Panc1 (cell line): Measurements from ENCODE around the gene IRAK4. TPM values are rescaled to one million over a fixed set of nuclear protein-coding genes. Genes with fewer than 3 reads are reported as not detected.

Experiments
- ATAC-seq: fragments of 200-7000 bp; cut with Tn5 transposase; 2 replicates; pipeline ENCODE4 v1.9.1; 2020; ENCODE audit warnings: mild to moderate bottlenecking, moderate library complexity
- BruUV-seq: library from RNA; stranded (reverse); fragments of 400-500 nt; replicated peaks from 2 replicates; lab custom pipeline; 2021; lab: Mats Ljungman, UMichigan
- CTCF ChIA-PET: fragments of 300-600 bp; sonication (Branson Sonifier 250); formaldehyde crosslinking; loops from one replicate; lab custom pipeline; 2022; ENCODE audit warnings: antibody characterized with exemption; lab: Charles Lee
- POLR2A ChIA-PET: fragments of 300-600 bp; sonication (Branson Sonifier 250); formaldehyde crosslinking; loops from one replicate; lab custom pipeline; 2022; ENCODE audit warnings: antibody characterized with exemption; lab: Charles Lee
- DNase-seq: peaks from one replicate; pipeline ENCODE4 v3.0.0-alpha.2; 2010; ENCODE audit warnings: low read depth, low spot score
- H3K27ac ChIP-seq: 2 replicates; pipeline ENCODE4 v1.5.1; 2011; ENCODE audit warnings: mild to moderate bottlenecking, low read length, inconsistent platforms
- H3K27me3 ChIP-seq: fragments of 200-500 bp; sonication (Bioruptor generic); 2 replicates; pipeline ENCODE4 v1.6.0; 2014; ENCODE audit warnings: low read length, inconsistent platforms; ENCODE audit not compliant: control insufficient read depth, insufficient read depth
- H3K36me3 ChIP-seq: fragments of 200-500 bp; sonication (Bioruptor generic); 2 replicates; pipeline ENCODE4 v1.5.1; 2014; ENCODE audit warnings: inconsistent platforms, mild to moderate bottlenecking, low read length, moderate library complexity; ENCODE audit not compliant: control insufficient read depth, insufficient read depth
- H3K4me1 ChIP-seq: 2 replicates; pipeline ENCODE4 v1.5.1; 2011; ENCODE audit warnings: inconsistent platforms, mild to moderate bottlenecking, low read length, moderate library complexity; ENCODE audit not compliant: control insufficient read depth, insufficient read depth
- H3K4me3 ChIP-seq, 2 experiments: 2 replicates each; pipeline ENCODE4 v1.5.1; 2011 to 2012; ENCODE audit warnings: low read depth in 2 of 2, low read length in 2 of 2, mild to moderate bottlenecking in 2 of 2, inconsistent platforms in 1 of 2, moderate library complexity in 1 of 2
- H3K9me3 ChIP-seq: fragments of 200-500 bp; sonication (Bioruptor generic); 2 replicates; pipeline ENCODE4 v1.5.1; 2014; ENCODE audit warnings: low read depth, mild to moderate bottlenecking, inconsistent platforms, low read length, moderate library complexity; ENCODE audit not compliant: control insufficient read depth, insufficient read depth
- POLR2AphosphoS5 ChIP-seq: IDR thresholded peaks from 2 replicates; pipeline ENCODE4 v1.6.1; 2012; ENCODE audit warnings: mild to moderate bottlenecking, low read depth, low read length, moderate library complexity
- SIN3A ChIP-seq: IDR thresholded peaks from 2 replicates; pipeline ENCODE4 v1.6.1; 2012; ENCODE audit warnings: low read depth, mild to moderate bottlenecking, low read length, moderate library complexity, borderline replicate concordance; ENCODE audit not compliant: insufficient read depth
- TCF7L2 ChIP-seq: IDR thresholded peaks from 2 replicates; pipeline ENCODE4 v1.6.1; 2011; ENCODE audit warnings: mild to moderate bottlenecking, low read depth, low read length, inconsistent platforms
- in situ Hi-C: cut with HindIII; loops from 2 replicates; pipeline ENCODE4 v1.10.0; 2016; ENCODE audit warnings: low sequenced_read_pairs, low pct_unique_long_range_greater_than_20kb
- intact Hi-C: fragments of 100-400 bp; cut with micrococcal nuclease; formaldehyde crosslinking; loops from one replicate; pipeline ENCODE4 v1.10.0; 2022; ENCODE audit not compliant: unreplicated experiment
- total RNA-seq: library from RNA; stranded (reverse); gene quantifications from one replicate; pipeline ENCODE4 v1.2.1, GENCODE V29; 2021; ENCODE audit not compliant: unreplicated experiment
- TF ChIP-seq, protein P1 (sequence below), 2 experiments: IDR thresholded peaks; 2 replicates each; pipeline ENCODE4 v1.6.1; 2011 to 2012; ENCODE audit warnings: low read depth in 2 of 2, control low read depth in 1 of 2, low read length in 1 of 2, mild to moderate bottlenecking in 1 of 2, moderate library complexity in 1 of 2; ENCODE audit not compliant: insufficient read depth in 1 of 2
- TF ChIP-seq, protein P2 (sequence below): fragments of 450-650 bp; IDR thresholded peaks from 2 replicates; pipeline ENCODE4 v1.5.1; 2017; ENCODE audit warnings: mild to moderate bottlenecking

Gene IRAK4
- total RNA-seq, 1 experiment from 2014 or later: 11.3 TPM

DNA sequence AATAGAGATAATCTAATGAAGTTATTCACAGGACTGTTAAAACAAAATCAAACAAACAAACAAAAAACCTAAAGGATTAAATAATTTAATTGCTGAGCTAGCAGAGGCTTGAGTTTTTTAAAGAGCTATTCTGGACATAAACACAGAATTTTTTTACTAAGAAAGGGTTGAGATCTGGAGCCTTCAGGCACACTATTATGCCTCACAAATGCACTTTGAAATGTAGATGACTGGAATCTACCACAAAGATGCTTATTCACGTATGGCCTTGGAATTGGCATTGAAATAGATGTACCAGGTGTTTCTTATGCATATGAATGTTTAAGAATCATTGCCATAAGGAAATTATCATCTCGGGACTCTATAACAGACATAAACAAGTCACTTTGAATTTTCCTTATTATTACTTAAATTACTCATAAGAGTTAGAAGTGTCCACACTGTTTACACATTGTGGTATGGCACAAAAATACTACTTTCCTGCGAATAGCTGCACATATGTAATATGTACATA, 21.8 kb upstream of the IRAK4 start:
- Histone ChIP-seq H3K9me3 (no peaks in the 10 kb centered on the region), H3K36me3 (peaks cover 3% of the 10 kb centered on the region; the same call in 1 of the 2 replicates), H3K27me3 (no peaks in the 10 kb centered on the region), H3K4me3 (no peak overlapping the region), H3K27ac (no peak overlapping the region), H3K4me1 (no peaks in the 10 kb centered on the region)
- in situ Hi-C loops (no loop called here), intact Hi-C loops (no loop called here)
- no TSS peak for BruUV-seq
- TF ChIP-seq SIN3A: no peak
- TF ChIP-seq TCF7L2: no peak
- TF ChIP-seq, protein P1, sequence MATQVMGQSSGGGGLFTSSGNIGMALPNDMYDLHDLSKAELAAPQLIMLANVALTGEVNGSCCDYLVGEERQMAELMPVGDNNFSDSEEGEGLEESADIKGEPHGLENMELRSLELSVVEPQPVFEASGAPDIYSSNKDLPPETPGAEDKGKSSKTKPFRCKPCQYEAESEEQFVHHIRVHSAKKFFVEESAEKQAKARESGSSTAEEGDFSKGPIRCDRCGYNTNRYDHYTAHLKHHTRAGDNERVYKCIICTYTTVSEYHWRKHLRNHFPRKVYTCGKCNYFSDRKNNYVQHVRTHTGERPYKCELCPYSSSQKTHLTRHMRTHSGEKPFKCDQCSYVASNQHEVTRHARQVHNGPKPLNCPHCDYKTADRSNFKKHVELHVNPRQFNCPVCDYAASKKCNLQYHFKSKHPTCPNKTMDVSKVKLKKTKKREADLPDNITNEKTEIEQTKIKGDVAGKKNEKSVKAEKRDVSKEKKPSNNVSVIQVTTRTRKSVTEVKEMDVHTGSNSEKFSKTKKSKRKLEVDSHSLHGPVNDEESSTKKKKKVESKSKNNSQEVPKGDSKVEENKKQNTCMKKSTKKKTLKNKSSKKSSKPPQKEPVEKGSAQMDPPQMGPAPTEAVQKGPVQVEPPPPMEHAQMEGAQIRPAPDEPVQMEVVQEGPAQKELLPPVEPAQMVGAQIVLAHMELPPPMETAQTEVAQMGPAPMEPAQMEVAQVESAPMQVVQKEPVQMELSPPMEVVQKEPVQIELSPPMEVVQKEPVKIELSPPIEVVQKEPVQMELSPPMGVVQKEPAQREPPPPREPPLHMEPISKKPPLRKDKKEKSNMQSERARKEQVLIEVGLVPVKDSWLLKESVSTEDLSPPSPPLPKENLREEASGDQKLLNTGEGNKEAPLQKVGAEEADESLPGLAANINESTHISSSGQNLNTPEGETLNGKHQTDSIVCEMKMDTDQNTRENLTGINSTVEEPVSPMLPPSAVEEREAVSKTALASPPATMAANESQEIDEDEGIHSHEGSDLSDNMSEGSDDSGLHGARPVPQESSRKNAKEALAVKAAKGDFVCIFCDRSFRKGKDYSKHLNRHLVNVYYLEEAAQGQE (IDR thresholded peaks at IDR 0.05; ENCODE audit: insufficient read depth in 1 of 2, low read depth in 2 of 2, low read length in 1 of 2): no peak
- no peak for TF ChIP-seq POLR2AphosphoS5
- TF ChIP-seq, protein P2, sequence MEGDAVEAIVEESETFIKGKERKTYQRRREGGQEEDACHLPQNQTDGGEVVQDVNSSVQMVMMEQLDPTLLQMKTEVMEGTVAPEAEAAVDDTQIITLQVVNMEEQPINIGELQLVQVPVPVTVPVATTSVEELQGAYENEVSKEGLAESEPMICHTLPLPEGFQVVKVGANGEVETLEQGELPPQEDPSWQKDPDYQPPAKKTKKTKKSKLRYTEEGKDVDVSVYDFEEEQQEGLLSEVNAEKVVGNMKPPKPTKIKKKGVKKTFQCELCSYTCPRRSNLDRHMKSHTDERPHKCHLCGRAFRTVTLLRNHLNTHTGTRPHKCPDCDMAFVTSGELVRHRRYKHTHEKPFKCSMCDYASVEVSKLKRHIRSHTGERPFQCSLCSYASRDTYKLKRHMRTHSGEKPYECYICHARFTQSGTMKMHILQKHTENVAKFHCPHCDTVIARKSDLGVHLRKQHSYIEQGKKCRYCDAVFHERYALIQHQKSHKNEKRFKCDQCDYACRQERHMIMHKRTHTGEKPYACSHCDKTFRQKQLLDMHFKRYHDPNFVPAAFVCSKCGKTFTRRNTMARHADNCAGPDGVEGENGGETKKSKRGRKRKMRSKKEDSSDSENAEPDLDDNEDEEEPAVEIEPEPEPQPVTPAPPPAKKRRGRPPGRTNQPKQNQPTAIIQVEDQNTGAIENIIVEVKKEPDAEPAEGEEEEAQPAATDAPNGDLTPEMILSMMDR: no peak
- ChIA-PET POLR2A (no interaction called here), CTCF (interaction anchor here (0.5 kb wide), 1 partner anchor 1070 kb away, joined by 3 read pairs; no protein-coding TSS in a partner anchor)
- ATAC-seq (no peak), DNase-seq (no peak)

DNA sequence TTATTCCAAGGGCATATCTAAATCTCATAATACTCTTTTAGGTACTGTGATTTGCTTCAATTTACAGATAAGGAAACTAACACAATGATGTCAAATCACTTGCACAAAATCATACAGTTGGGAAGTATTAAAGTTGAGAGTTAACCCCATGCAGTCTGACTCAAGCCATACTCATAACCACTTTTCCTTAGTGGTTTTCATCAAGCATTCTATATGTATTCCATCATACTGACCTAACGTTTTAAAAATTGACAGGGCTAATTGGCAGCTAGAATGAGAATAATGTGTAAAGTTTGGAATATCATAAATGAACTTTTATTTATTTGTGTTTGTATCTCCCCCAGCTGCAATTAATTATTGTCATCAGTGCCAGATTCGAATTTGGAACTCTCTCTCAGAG, 21.1 kb upstream of the IRAK4 start:
- Histone ChIP-seq H3K27ac (no peak overlapping the region), H3K4me3 (no peak overlapping the region), H3K4me1 (no peaks in the 10 kb centered on the region), H3K9me3 (no peaks in the 10 kb centered on the region), H3K27me3 (no peaks in the 10 kb centered on the region), H3K36me3 (peaks cover 3% of the 10 kb centered on the region; the same call in 1 of the 2 replicates)
- no peak for TF ChIP-seq TCF7L2
- TF ChIP-seq SIN3A: no peak
- TF ChIP-seq POLR2AphosphoS5: no peak
- TF ChIP-seq, protein P2: no peak
- TF ChIP-seq, protein P1 (IDR thresholded peaks at IDR 0.05; ENCODE audit: insufficient read depth in 1 of 2, low read depth in 2 of 2, low read length in 1 of 2): no peak
- in situ Hi-C loops: no loop called here
- POLR2A ChIA-PET: no interaction called here
- intact Hi-C loops: no loop called here
- no TSS peak for BruUV-seq
- ATAC-seq: no peak
- no peak for DNase-seq
- CTCF ChIA-PET: no interaction called here
